CD4-positive, alpha-beta T cell treated with Interleukin-12 subunit alpha and Interleukin-12 subunit beta, for 1 hour (primary cell): ENCODE measurements around the gene DCT.

Experiments
- DNase-seq: peaks from one replicate; pipeline ENCODE4 v3.0.0-alpha.2; 2020

The DCT gene

GRCh38 chr13:94390881-94391280, 88.6 kb downstream of the DCT start:
- no peak for DNase-seq

GRCh38 chr13:94389604-94390351, 89.7 kb downstream of the DCT start:
- no peak for DNase-seq

- no peak for DNase-seq
Observed at GRCh38 chr13:94387047-94387446, 92.4 kb downstream of the DCT start.
